K562 (cell line): ENCODE measurements around the gene RNF19B. TPM values are rescaled to one million over a fixed set of nuclear protein-coding genes. Genes with fewer than 3 reads are reported as not detected.
A peak's percentile ranks its signal among the peaks of the same experiment; 100 is the strongest.

Source experiments
- CREB1 ChIP-seq, 2 experiments: sonication (generic) in 1 of 2; formaldehyde crosslinking in 1 of 2; IDR thresholded peaks; 2 replicates each; pipeline versions ENCODE4 v1.6.1 to v1.8.0; 2012 to 2022; ENCODE audit warnings: inconsistent platforms in 1 of 2, mild to moderate bottlenecking in 1 of 2, missing genetic modification reagents in 1 of 2, moderate library complexity in 1 of 2
- CREM ChIP-seq: IDR thresholded peaks from 2 replicates; pipeline ENCODE4 v1.6.1; 2014; ENCODE audit warnings: antibody characterized with exemption, low read depth
- FOXJ2 ChIP-seq: fragments of 200-800 bp; sonication (Bioruptor generic); IDR thresholded peaks from 2 replicates; pipeline ENCODE4 v1.6.1; 2016; ENCODE audit warnings: missing genetic modification characterization, missing compliant biosample characterization
- GABPA ChIP-seq: fragments of 200-800 bp; sonication (Bioruptor generic); conservative IDR thresholded peaks from 2 replicates; pipeline ENCODE4 v1.6.1; 2016; ENCODE audit warnings: low read depth, missing genetic modification characterization, missing compliant biosample characterization
- GABPB1 ChIP-seq: sonication (generic); formaldehyde crosslinking; IDR thresholded peaks from 2 replicates; pipeline ENCODE4 v1.8.0; 2022; ENCODE audit warnings: mild to moderate bottlenecking, missing genetic modification reagents
- RBM14 ChIP-seq: fragments of 200-400 bp; formaldehyde crosslinking; IDR thresholded peaks from 2 replicates; pipeline ENCODE4 v1.6.1; 2018; ENCODE audit warnings: low read depth, mild to moderate bottlenecking, low read length, moderate library complexity, borderline replicate concordance; ENCODE audit not compliant: insufficient read depth
- REST ChIP-seq, 2 experiments: fragments of 450-650 bp; formaldehyde crosslinking in 1 of 2; IDR thresholded peaks; 2 replicates each; pipeline versions ENCODE4 v1.4.0 to v1.6.1; 2014 to 2020; ENCODE audit warnings: mild to moderate bottlenecking in 2 of 2, borderline replicate concordance in 1 of 2, low read depth in 1 of 2
- TCFL5 ChIP-seq: fragments of 250-450 bp; sonication (Bioruptor Pico); conservative IDR thresholded peaks from 2 replicates; pipeline ENCODE4 v1.6.1; 2021; ENCODE audit warnings: mild to moderate bottlenecking, moderate library complexity, matching md5 sums
- ZC3H11A ChIP-seq: IDR thresholded peaks from 2 replicates; pipeline ENCODE4 v1.6.1; 2012; ENCODE audit warnings: low read depth, low read length, improper control_type of control experiment
- ZNF639 ChIP-seq, 2 experiments: fragments of 200-800 bp in 1 of 2; sonication (Bioruptor generic) in 1 of 2; sonication (generic) in 1 of 2; formaldehyde crosslinking in 1 of 2; IDR thresholded peaks in 1 of 2; conservative IDR thresholded peaks in 1 of 2; 2 replicates each; pipeline versions ENCODE4 v1.5.0 to v1.6.1; 2016 to 2020; ENCODE audit warnings: missing compliant biosample characterization in 1 of 2, missing genetic modification characterization in 1 of 2, missing genetic modification reagents in 1 of 2
- ZNF766 ChIP-seq: fragments of 200-800 bp; sonication (Bioruptor generic); conservative IDR thresholded peaks from 2 replicates; pipeline ENCODE4 v1.6.1; 2016; ENCODE audit warnings: missing genetic modification characterization, missing compliant biosample characterization
- ZNF79 ChIP-seq: fragments of 250-450 bp; sonication (Bioruptor Pico); IDR thresholded peaks from 2 replicates; pipeline ENCODE4 v1.4.0; 2020; ENCODE audit warnings: low read depth, mild to moderate bottlenecking, moderate library complexity
- polyA plus RNA-seq, 8 experiments: library from polyadenylated mRNA; depleted of rRNA in 4 of 8; stranded (reverse) in 5 of 8; unstranded in 3 of 8; fragments of >200 nt; fragmentation: Nextera tagmentation in 2 of 8; fragmentation: Illumina TruSeq in 1 of 8; extraction: Ambion mirVana in 2 of 8; extraction: Trizol in 1 of 8; gene quantifications; 2 replicates each; pipeline versions ENCODE4 v1.2.1 to v1.2.3, GENCODE V29; 2011 to 2014; ENCODE audit warnings: inconsistent platforms in 1 of 8, missing spikeins in 1 of 8
- total RNA-seq, 7 experiments: library from RNA; depleted of rRNA in 6 of 7; stranded (reverse); fragments of >200 nt in 6 of 7; fragmentation: Illumina TruSeq in 2 of 7; extraction: Trizol in 2 of 7; gene quantifications; 2 replicates each; pipeline versions ENCODE4 v1.2.1 to v1.2.3, GENCODE V29; 2011 to 2021; ENCODE audit warnings: low replicate concordance in 1 of 7
- TF ChIP-seq, protein P1 (sequence below): fragments of 450-650 bp; IDR thresholded peaks from 2 replicates; pipeline ENCODE4 v1.6.1; 2016; ENCODE audit warnings: antibody characterized with exemption

The RNF19B gene
- total and polyA plus RNA-seq, 9 of the 15 experiments (the other 6 are each of a cell fraction or from before 2014, with no cell fraction given): 2.6 to 14.9 (median 10.1) TPM

- TF ChIP-seq REST (IDR thresholded peaks at IDR 0.05; ENCODE audit: borderline replicate concordance): peak; percentile 40; the same call in 1 of the 2 replicates
- TF ChIP-seq REST (CRISPR knock-in tag; IDR thresholded peaks at IDR 0.05; ENCODE audit: low read depth): no peak; the same call in 1 of the 2 replicates
- no peak for TF ChIP-seq ZC3H11A
- TF ChIP-seq CREM: peak; percentile 82
- TF ChIP-seq, protein P1, sequence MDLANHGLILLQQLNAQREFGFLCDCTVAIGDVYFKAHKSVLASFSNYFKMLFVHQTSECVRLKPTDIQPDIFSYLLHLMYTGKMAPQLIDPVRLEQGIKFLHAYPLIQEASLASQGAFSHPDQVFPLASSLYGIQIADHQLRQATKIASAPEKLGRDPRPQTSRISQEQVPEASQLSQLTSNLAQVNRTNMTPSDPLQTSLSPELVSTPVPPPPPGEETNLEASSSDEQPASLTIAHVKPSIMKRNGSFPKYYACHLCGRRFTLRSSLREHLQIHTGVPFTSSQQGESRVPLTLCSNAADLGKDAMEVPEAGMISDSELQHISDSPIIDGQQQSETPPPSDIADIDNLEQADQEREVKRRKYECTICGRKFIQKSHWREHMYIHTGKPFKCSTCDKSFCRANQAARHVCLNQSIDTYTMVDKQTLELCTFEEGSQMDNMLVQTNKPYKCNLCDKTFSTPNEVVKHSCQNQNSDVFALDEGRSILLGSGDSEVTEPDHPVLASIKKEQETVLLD: no peak
- TF ChIP-seq FOXJ2 (tag): peak; percentile 53; the same call in 1 of the 2 replicates
- 0 out of 4 replicates have a peak, but pooled peaks of 1 of the 2 experiments have one; percentile 23 for TF ChIP-seq ZNF639 (CRISPR knock-in tag; conservative IDR thresholded peaks at IDR 0.05 in 1 of 2, IDR thresholded peaks at IDR 0.05 in 1 of 2)
- no peak for TF ChIP-seq RBM14
- TF ChIP-seq TCFL5 (CRISPR knock-in tag): 0 out of 2 replicates have a peak, but pooled peaks have one; percentile 1
- TF ChIP-seq GABPA (tag): peak; percentile 65
- TF ChIP-seq ZNF766 (CRISPR knock-in tag): peak; percentile 64; the same call in 1 of the 2 replicates
- TF ChIP-seq ZNF79 (CRISPR knock-in tag): no peak
- no peak for TF ChIP-seq CREB1 (IDR thresholded peaks at IDR 0.05)
- TF ChIP-seq CREB1 (CRISPR knock-in tag; IDR thresholded peaks at IDR 0.05): peak; percentile 65; the same call in 1 of the 2 replicates
- peak; percentile 16; the same call in 1 of the 2 replicates for TF ChIP-seq GABPB1 (CRISPR knock-in tag)
These were observed 44.5 kb downstream of the RNF19B start (continued) for GRCh38 chr1:32919811-32920733.
